ENCODE results near the gene LMOD3. TPM values are rescaled to one million over a fixed set of nuclear protein-coding genes. Genes with fewer than 3 reads are reported as not detected.

The LMOD3 gene
- total RNA-seq, 1 experiment from 2014 or later = not detected

- BruUV-seq (replicated peaks) = no TSS peak
- ATAC-seq (no peak), DNase-seq (ENCODE audit: low read depth, low spot score) (no peak)
- intact Hi-C loops (cut with micrococcal nuclease; ENCODE audit: unreplicated experiment) (loop anchor here (2.0 to 5.0 kb wide), 3 partner anchors 147 to 512 kb away; no protein-coding TSS in a partner anchor), in situ Hi-C loops (cut with HindIII; ENCODE audit: low pct_unique_long_range_greater_than_20kb, low sequenced_read_pairs) (no loop called here)
- Histone ChIP-seq H3K27ac (ENCODE audit: low read length) (no peak overlapping the region), H3K4me3 (ENCODE audit: low read depth in 2 of 2, low read length in 2 of 2) (no peak overlapping the region), H3K36me3 (ENCODE audit: control insufficient read depth, insufficient read depth, low read length) (no peaks in the 10 kb centered on the region), H3K9me3 (ENCODE audit: control insufficient read depth, insufficient read depth, low read depth, low read length) (no peaks in the 10 kb centered on the region), H3K27me3 (ENCODE audit: control insufficient read depth, insufficient read depth, low read length) (no peaks in the 10 kb centered on the region), H3K4me1 (ENCODE audit: control insufficient read depth, insufficient read depth, low read length) (no peaks in the 10 kb centered on the region)
- ChIA-PET POLR2A (no interaction called here), CTCF (interaction anchor here (3.4 kb wide), 1 partner anchor 146 kb away, joined by 20 read pairs; no protein-coding TSS in a partner anchor)
- TF ChIP-seq REST (IDR thresholded peaks at IDR 0.05; ENCODE audit: insufficient read depth in 1 of 2, low read depth in 2 of 2, low read length in 1 of 2) (no peak), CTCF (IDR thresholded peaks at IDR 0.05) (no peak), TCF7L2 (IDR thresholded peaks at IDR 0.05; ENCODE audit: low read depth, low read length) (no peak), SIN3A (IDR thresholded peaks at IDR 0.05; ENCODE audit: borderline replicate concordance, insufficient read depth, low read depth, low read length) (no peak), POLR2AphosphoS5 (IDR thresholded peaks at IDR 0.05; ENCODE audit: low read depth, low read length) (no peak)
Observed at GRCh38 chr3:69160107-69160506, 37.7 kb upstream of the LMOD3 start.

- intact Hi-C loops (cut with micrococcal nuclease; ENCODE audit: unreplicated experiment) (no loop called here), in situ Hi-C loops (cut with HindIII; ENCODE audit: low pct_unique_long_range_greater_than_20kb, low sequenced_read_pairs) (no loop called here)
Observed at GRCh38 chr3:69149586-69149985, 27.2 kb upstream of the LMOD3 start.

More at GRCh38 chr3:69149586-69149985, 27.2 kb upstream of the LMOD3 start:
- H3K27ac ChIP-seq (ENCODE audit: low read length) = no peak overlapping the region
- ChIA-PET CTCF (no interaction called here), POLR2A (no interaction called here)
- DNase-seq (ENCODE audit: low read depth, low spot score) (no peak), ATAC-seq (no peak)
- no peaks in the 10 kb centered on the region for H3K27me3 ChIP-seq (ENCODE audit: control insufficient read depth, insufficient read depth, low read length)
- no peaks in the 10 kb centered on the region for H3K36me3 ChIP-seq (ENCODE audit: control insufficient read depth, insufficient read depth, low read length)
- no TSS peak for BruUV-seq (replicated peaks)
- H3K4me1 ChIP-seq (ENCODE audit: control insufficient read depth, insufficient read depth, low read length) = no peaks in the 10 kb centered on the region
- TF ChIP-seq TCF7L2 (IDR thresholded peaks at IDR 0.05; ENCODE audit: low read depth, low read length) = no peak
- TF ChIP-seq CTCF (IDR thresholded peaks at IDR 0.05) = no peak
- no peak for TF ChIP-seq POLR2AphosphoS5 (IDR thresholded peaks at IDR 0.05; ENCODE audit: low read depth, low read length)
- no peak for TF ChIP-seq SIN3A (IDR thresholded peaks at IDR 0.05; ENCODE audit: borderline replicate concordance, insufficient read depth, low read depth, low read length)
- no peak for TF ChIP-seq REST (IDR thresholded peaks at IDR 0.05; ENCODE audit: insufficient read depth in 1 of 2, low read depth in 2 of 2, low read length in 1 of 2)
- H3K9me3 ChIP-seq (ENCODE audit: control insufficient read depth, insufficient read depth, low read depth, low read length) = no peaks in the 10 kb centered on the region
- H3K4me3 ChIP-seq (ENCODE audit: low read depth in 2 of 2, low read length in 2 of 2) = no peak overlapping the region
